Measurements from ENCODE around the gene KCP.

GRCh38 chr7:128831994-128832879 lies 78.3 kb downstream of the KCP start:
- no peak for TF ChIP-seq CTCF (IDR thresholded peaks at IDR 0.05 in 2 of 3, conservative IDR thresholded peaks at IDR 0.05 in 1 of 3; ENCODE audit: borderline replicate concordance in 1 of 3, insufficient read depth in 1 of 3, low read depth in 2 of 3, low read length in 2 of 3)
- no peak for TF ChIP-seq MAX (IDR thresholded peaks at IDR 0.05)
- no peak for TF ChIP-seq SP1 (IDR thresholded peaks at IDR 0.05; ENCODE audit: low read depth)
- TF ChIP-seq REST (IDR thresholded peaks at IDR 0.05; ENCODE audit: low read depth): no peak
- no peak for TF ChIP-seq ZNF274 (IDR thresholded peaks at IDR 0.05; ENCODE audit: low read depth, low read length)
- TF ChIP-seq SIN3A (IDR thresholded peaks at IDR 0.05; ENCODE audit: low read depth): no peak
- TF ChIP-seq ATF3 (IDR thresholded peaks at IDR 0.05): no peak
- TF ChIP-seq POLR2A (IDR thresholded peaks at IDR 0.05; ENCODE audit: borderline replicate concordance, extremely low read depth, insufficient read depth, insufficient read length): no peak
- TF ChIP-seq POLR2AphosphoS5 (IDR thresholded peaks at IDR 0.05; ENCODE audit: low read depth, low read length): no peak
- TF ChIP-seq JUND (IDR thresholded peaks at IDR 0.05): no peak
- TF ChIP-seq EZH2 (IDR thresholded peaks at IDR 0.05): no peak
- TF ChIP-seq EGR1 (IDR thresholded peaks at IDR 0.05; ENCODE audit: low read depth): no peak
- TF ChIP-seq YY1 (IDR thresholded peaks at IDR 0.05; ENCODE audit: extremely low read depth, insufficient replicate concordance, low read depth, low read length): no peak
- TF ChIP-seq FOSL1 (IDR thresholded peaks at IDR 0.05; ENCODE audit: low read depth): no peak

Measured in HCT116 (cell line).